Activated CD8-positive, alpha-beta T cell treated with anti-CD3 and anti-CD28 coated beads for 36 hours (primary cell): ENCODE measurements around the gene CREBBP. TPM values are rescaled to one million over a fixed set of nuclear protein-coding genes. Genes with fewer than 3 reads are reported as not detected.

Experiments used
- ATAC-seq: fragments of 200-7000 bp; cut with Tn5 transposase; one replicate; pipeline ENCODE4 v1.10.0; 2021; ENCODE audit warnings: mild to moderate bottlenecking, moderate library complexity
- CTCF ChIA-PET: fragments of 350-600 bp; sonication (Branson Sonifier 250); formaldehyde crosslinking; loops from one replicate; lab custom pipeline; 2021; ENCODE audit warnings: antibody characterized with exemption; lab: Charles Lee
- POLR2A ChIA-PET: fragments of 350-600 bp; sonication (Branson Sonifier 250); formaldehyde crosslinking; loops from one replicate; lab custom pipeline; 2021; ENCODE audit warnings: antibody characterized with exemption; lab: Charles Lee
- DNase-seq: peaks from one replicate; pipeline ENCODE4 v3.0.0-alpha.2; 2020
- H3K27ac Mint-ChIP-seq: one replicate; pipeline ENCODE4 v1.8.0; 2021; ENCODE audit warnings: mild to moderate bottlenecking, mixed read lengths
- H3K27me3 Mint-ChIP-seq: one replicate; pipeline ENCODE4 v1.8.0; 2021; ENCODE audit warnings: mixed read lengths
- H3K36me3 Mint-ChIP-seq: one replicate; pipeline ENCODE4 v1.8.0; 2021; ENCODE audit warnings: low read depth, mixed read lengths
- H3K4me1 Mint-ChIP-seq: one replicate; pipeline ENCODE4 v1.8.0; 2021; ENCODE audit warnings: low read depth, mixed read lengths
- H3K4me3 Mint-ChIP-seq: one replicate; pipeline ENCODE4 v1.8.0; 2021; ENCODE audit warnings: mild to moderate bottlenecking, moderate library complexity, mixed read lengths
- H3K9me3 Mint-ChIP-seq: one replicate; pipeline ENCODE4 v1.8.0; 2021; ENCODE audit warnings: mixed read lengths
- CTCF ChIP-seq: fragments of 200-600 bp; IDR thresholded peaks from one replicate; pipeline ENCODE4 v1.8.0; 2022; ENCODE audit warnings: antibody characterized with exemption, mild to moderate bottlenecking
- intact Hi-C: fragments of 100-400 bp; cut with micrococcal nuclease; formaldehyde crosslinking; loops from one replicate; pipeline ENCODE4 v1.10.0; 2022
- total RNA-seq, 2 experiments: library from RNA; stranded (reverse); gene quantifications; one replicate each; pipeline ENCODE4 v1.2.3, GENCODE V29; 2021

CREBBP gene
- total RNA-seq, 2 experiments from 2014 or later, result 27.9 to 33.5 TPM

- H3K27ac Mint-ChIP-seq, result no peak overlapping the region
- DNase-seq (no peak), ATAC-seq (no peak)
- TF ChIP-seq CTCF, result no peak
- no peak overlapping the region for H3K4me3 Mint-ChIP-seq
- H3K36me3 Mint-ChIP-seq, result peaks cover 16% of the 10 kb centered on the region
- H3K4me1 Mint-ChIP-seq, result peaks cover 7% of the 10 kb centered on the region
- ChIA-PET CTCF (no interaction called here), POLR2A (no interaction called here)
- intact Hi-C loops, result no loop called here
- H3K27me3 Mint-ChIP-seq, result no peaks in the 10 kb centered on the region
- H3K9me3 Mint-ChIP-seq, result no peaks in the 10 kb centered on the region
Observed at GRCh38 chr16:3752984-3753383, 127.5 kb downstream of the CREBBP start.

- H3K9me3 Mint-ChIP-seq, result no peaks in the 10 kb centered on the region
- H3K27ac Mint-ChIP-seq, result peak overlapping the region; percentile 28
- H3K27me3 Mint-ChIP-seq, result no peaks in the 10 kb centered on the region
- DNase-seq (no peak), ATAC-seq (no peak)
- no peak overlapping the region for H3K4me3 Mint-ChIP-seq
- intact Hi-C loops, result no loop called here
- CTCF ChIA-PET, result no interaction called here
- TF ChIP-seq CTCF, result no peak
- POLR2A ChIA-PET, result interaction anchor here (0.8 kb wide), 1 partner anchor 492 kb away, joined by 3 read pairs; no protein-coding TSS in a partner anchor
- H3K36me3 Mint-ChIP-seq, result peaks cover 11% of the 10 kb centered on the region
- H3K4me1 Mint-ChIP-seq, result peaks cover 7% of the 10 kb centered on the region
Observed at GRCh38 chr16:3751878-3752277, 128.6 kb downstream of the CREBBP start.

GRCh38 chr16:3748307-3748706 is 132.2 kb downstream of the CREBBP start:
- no peak for TF ChIP-seq CTCF
- peaks cover 13% of the 10 kb centered on the region for H3K36me3 Mint-ChIP-seq
- DNase-seq (no peak), ATAC-seq (no peak)
- no peaks in the 10 kb centered on the region for H3K9me3 Mint-ChIP-seq
- H3K27ac Mint-ChIP-seq, result no peak overlapping the region
- intact Hi-C loops, result no loop called here
- H3K4me1 Mint-ChIP-seq, result peaks cover 7% of the 10 kb centered on the region
- no peaks in the 10 kb centered on the region for H3K27me3 Mint-ChIP-seq
- no peak overlapping the region for H3K4me3 Mint-ChIP-seq
- CTCF ChIA-PET, result no interaction called here
- POLR2A ChIA-PET, result no interaction called here

- intact Hi-C loops, result no loop called here
- CTCF ChIA-PET, result interaction anchor here (1.5 kb wide), 1 partner anchor 13 kb away, joined by 3 read pairs; no protein-coding TSS in a partner anchor
- DNase-seq (no peak), ATAC-seq (no peak)
- H3K4me3 Mint-ChIP-seq, result no peak overlapping the region
- H3K36me3 Mint-ChIP-seq, result peaks cover 14% of the 10 kb centered on the region
- no peak for TF ChIP-seq CTCF
- no peaks in the 10 kb centered on the region for H3K27me3 Mint-ChIP-seq
- no peaks in the 10 kb centered on the region for H3K9me3 Mint-ChIP-seq
- peaks cover 7% of the 10 kb centered on the region for H3K4me1 Mint-ChIP-seq
- H3K27ac Mint-ChIP-seq, result peak overlapping the region; percentile 24
- POLR2A ChIA-PET, result no interaction called here
Observed at GRCh38 chr16:3745751-3746355, 134.7 kb downstream of the CREBBP start.

GRCh38 chr16:3744018-3744417 is 136.5 kb downstream of the CREBBP start:
- Mint-ChIP-seq H3K4me3 (no peak overlapping the region), H3K9me3 (no peaks in the 10 kb centered on the region), H3K27ac (no peak overlapping the region), H3K36me3 (peaks cover 15% of the 10 kb centered on the region), H3K4me1 (no peaks in the 10 kb centered on the region), H3K27me3 (no peaks in the 10 kb centered on the region)
- ATAC-seq (no peak), DNase-seq (no peak)
- ChIA-PET POLR2A (no interaction called here), CTCF (no interaction called here)
- no peak for TF ChIP-seq CTCF
- intact Hi-C loops, result no loop called here
